HepG2 (cell line): ENCODE measurements around the gene C20orf144. TPM values are rescaled to one million over a fixed set of nuclear protein-coding genes. Genes with fewer than 3 reads are reported as not detected.

Experiments used
- DMAP1 ChIP-seq: IDR thresholded peaks from 2 replicates; pipeline ENCODE4 v1.6.1; 2016
- HMGA1 ChIP-seq: sonication (generic); formaldehyde crosslinking; conservative IDR thresholded peaks from 2 replicates; pipeline ENCODE4 v1.4.0; 2020; ENCODE audit warnings: missing genetic modification reagents
- HNRNPUL1 ChIP-seq: fragments of 200-400 bp; formaldehyde crosslinking; IDR thresholded peaks from 2 replicates; pipeline ENCODE4 v1.6.1; 2017; ENCODE audit warnings: low read depth, mild to moderate bottlenecking, low read length, moderate library complexity
- KDM1A ChIP-seq: IDR thresholded peaks from 2 replicates; pipeline ENCODE4 v1.6.1; 2016; ENCODE audit warnings: missing compliant biosample characterization
- KLF15 ChIP-seq: sonication (generic); formaldehyde crosslinking; IDR thresholded peaks from 2 replicates; pipeline ENCODE4 v1.8.1; 2023; ENCODE audit warnings: borderline replicate concordance, mild to moderate bottlenecking, inconsistent platforms, missing genetic modification reagents, mixed read lengths
- MEIS1 ChIP-seq: sonication (generic); formaldehyde crosslinking; IDR thresholded peaks from 2 replicates; pipeline ENCODE4 v1.9.0; 2021; ENCODE audit warnings: mild to moderate bottlenecking, missing genetic modification reagents, moderate library complexity, borderline replicate concordance
- NFYB ChIP-seq: sonication (generic); formaldehyde crosslinking; IDR thresholded peaks from 2 replicates; pipeline ENCODE4 v1.4.0; 2020; ENCODE audit warnings: missing genetic modification reagents
- PPARG ChIP-seq: conservative IDR thresholded peaks from 2 replicates; pipeline ENCODE4 v1.6.1; 2016; ENCODE audit warnings: missing biosample characterization, missing genetic modification reagents
- RFXANK ChIP-seq: IDR thresholded peaks from 2 replicates; pipeline ENCODE4 v1.6.1; 2016
- SPEN ChIP-seq: sonication (generic); formaldehyde crosslinking; IDR thresholded peaks from 2 replicates; pipeline ENCODE4 v1.5.1; 2020; ENCODE audit warnings: low read depth, mild to moderate bottlenecking, missing genetic modification reagents
- TEAD2 ChIP-seq: sonication (generic); formaldehyde crosslinking; IDR thresholded peaks from 2 replicates; pipeline ENCODE4 v1.9.0; 2021; ENCODE audit warnings: missing genetic modification reagents
- ZFP36L2 ChIP-seq: sonication (generic); formaldehyde crosslinking; IDR thresholded peaks from 2 replicates; pipeline ENCODE4 v1.4.0; 2020; ENCODE audit warnings: missing genetic modification reagents
- ZNF264 ChIP-seq: sonication (generic); formaldehyde crosslinking; IDR thresholded peaks from 2 replicates; pipeline ENCODE4 v1.4.0; 2020; ENCODE audit warnings: missing genetic modification reagents
- ZNF30 ChIP-seq: sonication (generic); formaldehyde crosslinking; IDR thresholded peaks from 2 replicates; pipeline ENCODE4 v1.5.0; 2020; ENCODE audit warnings: mild to moderate bottlenecking, missing genetic modification reagents
- ZNF672 ChIP-seq: sonication (generic); formaldehyde crosslinking; IDR thresholded peaks from 2 replicates; pipeline ENCODE4 v1.8.1; 2022; ENCODE audit warnings: missing genetic modification reagents
- polyA plus RNA-seq, 8 experiments: library from polyadenylated mRNA; depleted of rRNA in 3 of 8; stranded (reverse) in 7 of 8; unstranded in 1 of 8; fragments of >200 nt; fragmentation: Illumina TruSeq in 4 of 8; extraction: Trizol in 4 of 8; gene quantifications; 2 replicates each; pipeline versions ENCODE4 v1.2.1 to v1.2.3, GENCODE V29; 2011 to 2016; ENCODE audit warnings: low read depth in 4 of 8, missing spikeins in 1 of 8, mixed read lengths in 1 of 8; ENCODE audit not compliant: insufficient read depth in 1 of 8
- total RNA-seq, 5 experiments: library from RNA; depleted of rRNA; stranded (reverse); fragments of >200 nt; fragmentation: Illumina TruSeq; extraction: Trizol; gene quantifications; 2 replicates each; pipeline ENCODE4 v1.2.3, GENCODE V29; 2016; ENCODE audit warnings: low read depth in 1 of 5
- TF ChIP-seq, protein P1 (sequence below): sonication (generic); formaldehyde crosslinking; IDR thresholded peaks from 2 replicates; pipeline ENCODE4 v1.8.0; 2022; ENCODE audit warnings: mild to moderate bottlenecking, missing genetic modification reagents, moderate library complexity
- TF ChIP-seq, protein P2 (sequence below): sonication (generic); formaldehyde crosslinking; IDR thresholded peaks from 2 replicates; pipeline ENCODE4 v1.5.1; 2020; ENCODE audit warnings: missing genetic modification reagents, mild to moderate bottlenecking, borderline replicate concordance
- TF ChIP-seq, protein P3 (sequence below): sonication (generic); formaldehyde crosslinking; IDR thresholded peaks from 2 replicates; pipeline ENCODE4; 2020; ENCODE audit warnings: missing genetic modification reagents, mild to moderate bottlenecking, borderline replicate concordance
- TF ChIP-seq, protein P4 (sequence below): sonication (generic); formaldehyde crosslinking; IDR thresholded peaks from 2 replicates; pipeline ENCODE4 v1.4.0; 2020; ENCODE audit warnings: missing genetic modification reagents
- TF ChIP-seq, protein P5 (sequence below): sonication (generic); formaldehyde crosslinking; IDR thresholded peaks from 2 replicates; pipeline ENCODE4 v1.5.0; 2020; ENCODE audit warnings: missing genetic modification reagents, mild to moderate bottlenecking, borderline replicate concordance

Gene C20orf144
- total and polyA plus RNA-seq, 2 of the 13 experiments (the other 11 are each of a cell fraction or from before 2014, with no cell fraction given), result 0.09 to 0.16 TPM

DNA sequence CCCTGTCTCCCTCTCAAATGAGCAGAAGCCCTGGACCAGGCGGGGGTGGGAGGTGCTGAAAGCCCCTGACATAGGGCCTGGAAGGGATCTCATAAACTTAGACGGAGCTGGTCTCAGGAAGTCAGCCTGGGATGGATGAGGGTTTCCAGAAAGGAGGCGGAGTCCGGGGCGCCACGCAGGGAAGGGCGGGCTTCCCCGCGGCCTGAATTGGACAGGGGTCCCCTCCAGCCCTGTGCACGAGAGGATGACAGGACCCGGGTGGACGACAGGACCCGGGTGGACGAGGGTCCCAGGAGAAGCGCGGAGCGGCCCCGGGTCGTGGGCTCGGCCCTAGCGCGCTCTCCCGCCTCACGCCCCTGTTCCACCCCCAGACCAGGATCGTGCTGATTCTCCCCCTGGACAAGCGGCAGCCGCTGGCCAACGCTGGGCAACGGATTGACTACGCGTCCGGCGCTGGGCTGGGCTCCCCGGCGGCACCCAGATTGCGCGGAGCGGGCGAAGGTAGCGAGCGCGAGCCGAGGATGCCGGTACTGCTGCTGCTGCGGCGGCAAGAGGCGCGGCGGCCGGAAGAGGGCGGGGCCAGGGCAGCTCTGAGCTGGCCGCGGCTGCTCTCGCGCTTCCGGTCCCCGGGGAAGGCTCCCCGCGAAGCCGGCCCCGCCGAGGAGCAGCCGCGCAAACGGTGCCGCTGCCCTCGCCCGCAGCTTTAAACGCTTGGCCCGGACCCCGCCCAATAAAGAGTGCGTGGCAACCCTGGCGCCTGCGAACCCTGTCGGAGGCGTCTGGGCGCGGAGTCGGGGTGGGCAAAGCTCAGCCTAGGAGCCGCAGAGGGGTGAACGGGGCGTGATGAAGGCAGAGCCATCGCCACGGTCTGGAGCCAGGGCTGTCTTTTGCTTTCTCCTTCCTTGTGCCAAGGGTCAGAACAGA, 1.3 kb downstream of the C20orf144 start (continued):
- TF ChIP-seq ZNF672, result peak; percentile 64; the same call in 1 of the 2 replicates
- no peak for TF ChIP-seq KDM1A (CRISPR knock-in tag)
- TF ChIP-seq, protein P1, sequence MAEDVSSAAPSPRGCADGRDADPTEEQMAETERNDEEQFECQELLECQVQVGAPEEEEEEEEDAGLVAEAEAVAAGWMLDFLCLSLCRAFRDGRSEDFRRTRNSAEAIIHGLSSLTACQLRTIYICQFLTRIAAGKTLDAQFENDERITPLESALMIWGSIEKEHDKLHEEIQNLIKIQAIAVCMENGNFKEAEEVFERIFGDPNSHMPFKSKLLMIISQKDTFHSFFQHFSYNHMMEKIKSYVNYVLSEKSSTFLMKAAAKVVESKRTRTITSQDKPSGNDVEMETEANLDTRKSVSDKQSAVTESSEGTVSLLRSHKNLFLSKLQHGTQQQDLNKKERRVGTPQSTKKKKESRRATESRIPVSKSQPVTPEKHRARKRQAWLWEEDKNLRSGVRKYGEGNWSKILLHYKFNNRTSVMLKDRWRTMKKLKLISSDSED (CRISPR knock-in tag), result peak; percentile 87
- TF ChIP-seq DMAP1, result no peak; the same call in 1 of the 2 replicates
- no peak for TF ChIP-seq HMGA1
- TF ChIP-seq SPEN (CRISPR knock-in tag), result peak; percentile 96
- no peak for TF ChIP-seq HNRNPUL1
- peak; percentile 68; the same call in 1 of the 2 replicates for TF ChIP-seq RFXANK
- TF ChIP-seq MEIS1 (CRISPR knock-in tag), result no peak; the same call in 1 of the 2 replicates
- TF ChIP-seq NFYB (CRISPR knock-in tag), result peak; percentile 58
- TF ChIP-seq ZNF30 (CRISPR knock-in tag), result no peak
- TF ChIP-seq, protein P2, sequence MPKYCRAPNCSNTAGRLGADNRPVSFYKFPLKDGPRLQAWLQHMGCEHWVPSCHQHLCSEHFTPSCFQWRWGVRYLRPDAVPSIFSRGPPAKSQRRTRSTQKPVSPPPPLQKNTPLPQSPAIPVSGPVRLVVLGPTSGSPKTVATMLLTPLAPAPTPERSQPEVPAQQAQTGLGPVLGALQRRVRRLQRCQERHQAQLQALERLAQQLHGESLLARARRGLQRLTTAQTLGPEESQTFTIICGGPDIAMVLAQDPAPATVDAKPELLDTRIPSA (CRISPR knock-in tag), result peak; percentile 93; the same call in 1 of the 2 replicates
- no peak; the same call in 1 of the 2 replicates for TF ChIP-seq PPARG (CRISPR knock-in tag)
- TF ChIP-seq, protein P3, sequence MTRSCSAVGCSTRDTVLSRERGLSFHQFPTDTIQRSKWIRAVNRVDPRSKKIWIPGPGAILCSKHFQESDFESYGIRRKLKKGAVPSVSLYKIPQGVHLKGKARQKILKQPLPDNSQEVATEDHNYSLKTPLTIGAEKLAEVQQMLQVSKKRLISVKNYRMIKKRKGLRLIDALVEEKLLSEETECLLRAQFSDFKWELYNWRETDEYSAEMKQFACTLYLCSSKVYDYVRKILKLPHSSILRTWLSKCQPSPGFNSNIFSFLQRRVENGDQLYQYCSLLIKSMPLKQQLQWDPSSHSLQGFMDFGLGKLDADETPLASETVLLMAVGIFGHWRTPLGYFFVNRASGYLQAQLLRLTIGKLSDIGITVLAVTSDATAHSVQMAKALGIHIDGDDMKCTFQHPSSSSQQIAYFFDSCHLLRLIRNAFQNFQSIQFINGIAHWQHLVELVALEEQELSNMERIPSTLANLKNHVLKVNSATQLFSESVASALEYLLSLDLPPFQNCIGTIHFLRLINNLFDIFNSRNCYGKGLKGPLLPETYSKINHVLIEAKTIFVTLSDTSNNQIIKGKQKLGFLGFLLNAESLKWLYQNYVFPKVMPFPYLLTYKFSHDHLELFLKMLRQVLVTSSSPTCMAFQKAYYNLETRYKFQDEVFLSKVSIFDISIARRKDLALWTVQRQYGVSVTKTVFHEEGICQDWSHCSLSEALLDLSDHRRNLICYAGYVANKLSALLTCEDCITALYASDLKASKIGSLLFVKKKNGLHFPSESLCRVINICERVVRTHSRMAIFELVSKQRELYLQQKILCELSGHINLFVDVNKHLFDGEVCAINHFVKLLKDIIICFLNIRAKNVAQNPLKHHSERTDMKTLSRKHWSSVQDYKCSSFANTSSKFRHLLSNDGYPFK, result peak; percentile 49; the same call in 1 of the 2 replicates
- TF ChIP-seq TEAD2 (CRISPR knock-in tag), result no peak
- TF ChIP-seq, protein P4, sequence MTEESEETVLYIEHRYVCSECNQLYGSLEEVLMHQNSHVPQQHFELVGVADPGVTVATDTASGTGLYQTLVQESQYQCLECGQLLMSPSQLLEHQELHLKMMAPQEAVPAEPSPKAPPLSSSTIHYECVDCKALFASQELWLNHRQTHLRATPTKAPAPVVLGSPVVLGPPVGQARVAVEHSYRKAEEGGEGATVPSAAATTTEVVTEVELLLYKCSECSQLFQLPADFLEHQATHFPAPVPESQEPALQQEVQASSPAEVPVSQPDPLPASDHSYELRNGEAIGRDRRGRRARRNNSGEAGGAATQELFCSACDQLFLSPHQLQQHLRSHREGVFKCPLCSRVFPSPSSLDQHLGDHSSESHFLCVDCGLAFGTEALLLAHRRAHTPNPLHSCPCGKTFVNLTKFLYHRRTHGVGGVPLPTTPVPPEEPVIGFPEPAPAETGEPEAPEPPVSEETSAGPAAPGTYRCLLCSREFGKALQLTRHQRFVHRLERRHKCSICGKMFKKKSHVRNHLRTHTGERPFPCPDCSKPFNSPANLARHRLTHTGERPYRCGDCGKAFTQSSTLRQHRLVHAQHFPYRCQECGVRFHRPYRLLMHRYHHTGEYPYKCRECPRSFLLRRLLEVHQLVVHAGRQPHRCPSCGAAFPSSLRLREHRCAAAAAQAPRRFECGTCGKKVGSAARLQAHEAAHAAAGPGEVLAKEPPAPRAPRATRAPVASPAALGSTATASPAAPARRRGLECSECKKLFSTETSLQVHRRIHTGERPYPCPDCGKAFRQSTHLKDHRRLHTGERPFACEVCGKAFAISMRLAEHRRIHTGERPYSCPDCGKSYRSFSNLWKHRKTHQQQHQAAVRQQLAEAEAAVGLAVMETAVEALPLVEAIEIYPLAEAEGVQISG, result peak; percentile 83
- peak; percentile 38; the same call in 1 of the 2 replicates for TF ChIP-seq KLF15 (CRISPR knock-in tag)
- TF ChIP-seq ZNF264 (CRISPR knock-in tag), result 0 out of 2 replicates have a peak, but pooled peaks have one; percentile 69
- 0 out of 2 replicates have a peak, but pooled peaks have one; percentile 6 for TF ChIP-seq ZFP36L2
- TF ChIP-seq, protein P5, sequence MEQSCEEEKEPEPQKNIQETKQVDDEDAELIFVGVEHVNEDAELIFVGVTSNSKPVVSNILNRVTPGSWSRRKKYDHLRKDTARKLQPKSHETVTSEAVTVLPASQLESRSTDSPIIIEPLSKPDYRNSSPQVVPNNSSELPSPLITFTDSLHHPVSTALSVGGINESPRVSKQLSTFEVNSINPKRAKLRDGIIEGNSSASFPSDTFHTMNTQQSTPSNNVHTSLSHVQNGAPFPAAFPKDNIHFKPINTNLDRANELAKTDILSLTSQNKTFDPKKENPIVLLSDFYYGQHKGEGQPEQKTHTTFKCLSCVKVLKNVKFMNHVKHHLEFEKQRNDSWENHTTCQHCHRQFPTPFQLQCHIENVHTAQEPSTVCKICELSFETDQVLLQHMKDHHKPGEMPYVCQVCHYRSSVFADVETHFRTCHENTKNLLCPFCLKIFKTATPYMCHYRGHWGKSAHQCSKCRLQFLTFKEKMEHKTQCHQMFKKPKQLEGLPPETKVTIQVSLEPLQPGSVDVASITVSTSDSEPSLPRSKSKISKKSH (CRISPR knock-in tag), result peak; percentile 91; the same call in 1 of the 2 replicates
